GM15510 (cell line): Measurements from ENCODE around the gene LIMK2.

Source experiments
- POLR2A ChIP-seq: IDR thresholded peaks from 3 replicates; pipeline ENCODE4 v1.6.1; 2011; ENCODE audit warnings: borderline replicate concordance; ENCODE audit not compliant: insufficient read length; ENCODE audit errors: extremely low read depth

Gene LIMK2

DNA sequence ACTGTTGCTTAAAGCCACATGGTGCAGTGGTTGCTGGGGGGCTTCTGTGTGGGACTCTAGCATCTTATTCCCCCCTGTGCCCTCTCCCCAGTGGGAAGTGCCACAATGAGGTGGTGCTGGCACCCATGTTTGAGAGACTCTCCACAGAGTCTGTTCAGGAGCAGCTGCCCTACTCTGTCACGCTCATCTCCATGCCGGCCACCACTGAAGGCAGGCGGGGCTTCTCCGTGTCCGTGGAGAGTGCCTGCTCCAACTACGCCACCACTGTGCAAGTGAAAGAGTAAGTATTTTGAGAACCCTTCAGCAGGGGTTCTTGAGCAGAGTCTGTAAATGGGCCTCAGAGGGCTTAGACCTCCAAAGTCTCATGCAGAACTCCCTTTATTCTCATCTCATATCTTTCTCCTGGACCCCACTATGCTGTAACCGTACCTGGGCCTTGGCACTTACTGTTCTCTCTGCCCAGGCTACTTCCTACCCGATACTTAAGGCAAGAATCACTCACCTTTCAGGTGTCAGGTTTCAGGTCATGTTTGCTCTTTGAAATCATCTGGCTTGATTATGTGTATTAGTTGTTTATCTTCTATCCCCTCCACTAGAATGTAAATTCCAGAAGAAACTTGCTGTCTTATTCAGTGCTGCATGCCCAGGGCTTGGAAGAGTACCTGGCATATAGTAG lies 47.8 kb downstream of the LIMK2 start:
- no peak for TF ChIP-seq POLR2A

DNA sequence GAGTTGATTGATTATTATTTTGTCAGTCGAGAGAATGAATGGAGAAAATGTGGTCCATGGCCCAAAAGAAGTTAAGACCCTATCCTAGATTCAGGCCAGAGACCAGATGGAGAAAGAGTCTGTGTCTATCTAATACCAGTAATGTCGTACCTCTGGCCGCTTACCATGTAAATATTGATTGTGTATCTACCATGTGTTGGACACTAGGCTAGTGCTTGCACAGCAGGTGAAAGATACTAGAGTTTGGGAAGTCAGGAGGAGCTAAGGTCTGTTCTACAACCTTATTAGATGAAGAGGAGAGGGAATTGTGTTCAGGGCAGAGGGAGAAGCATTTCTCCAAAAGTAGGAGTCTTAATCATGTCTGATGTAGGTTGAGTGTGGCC lies 48.4 kb downstream of the LIMK2 start:
- TF ChIP-seq POLR2A = no peak

DNA sequence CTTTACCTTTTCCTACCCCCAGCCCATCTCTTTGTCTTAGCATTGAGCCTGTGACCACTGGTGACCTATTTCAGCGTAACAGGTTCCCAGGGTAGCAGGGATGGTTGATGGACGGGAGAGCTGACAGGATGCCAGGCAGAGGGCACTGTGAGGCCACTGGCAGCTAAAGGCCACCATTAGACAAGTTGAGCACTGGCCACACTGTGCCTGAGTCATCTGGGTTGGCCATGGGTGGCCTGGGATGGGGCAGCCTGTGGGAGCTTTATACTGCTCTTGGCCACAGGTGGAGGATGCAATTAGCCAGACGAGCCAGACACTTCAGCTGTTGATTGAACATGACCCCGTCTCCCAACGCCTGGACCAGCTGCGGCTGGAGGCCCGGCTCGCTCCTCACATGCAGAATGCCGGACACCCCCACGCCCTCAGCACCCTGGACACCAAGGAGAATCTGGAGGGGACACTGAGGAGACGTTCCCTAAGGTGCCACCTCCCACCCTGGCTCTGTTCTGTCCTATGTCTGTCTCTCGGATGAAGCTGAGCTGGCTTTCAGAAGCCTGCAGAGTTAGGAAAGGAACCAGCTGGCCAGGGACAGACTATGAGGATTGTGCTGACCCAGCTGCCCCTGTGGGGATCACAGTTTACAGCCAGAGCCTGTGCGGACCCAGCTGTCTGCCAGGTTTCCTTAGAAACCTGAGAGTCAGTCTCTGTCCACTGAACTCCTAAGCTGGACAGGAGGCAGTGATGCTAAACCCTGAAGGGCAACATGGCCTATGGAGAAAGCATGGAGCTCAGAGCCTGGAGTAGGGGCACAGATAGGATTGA lies 50.4 kb downstream of the LIMK2 start:
- no peak for TF ChIP-seq POLR2A

DNA sequence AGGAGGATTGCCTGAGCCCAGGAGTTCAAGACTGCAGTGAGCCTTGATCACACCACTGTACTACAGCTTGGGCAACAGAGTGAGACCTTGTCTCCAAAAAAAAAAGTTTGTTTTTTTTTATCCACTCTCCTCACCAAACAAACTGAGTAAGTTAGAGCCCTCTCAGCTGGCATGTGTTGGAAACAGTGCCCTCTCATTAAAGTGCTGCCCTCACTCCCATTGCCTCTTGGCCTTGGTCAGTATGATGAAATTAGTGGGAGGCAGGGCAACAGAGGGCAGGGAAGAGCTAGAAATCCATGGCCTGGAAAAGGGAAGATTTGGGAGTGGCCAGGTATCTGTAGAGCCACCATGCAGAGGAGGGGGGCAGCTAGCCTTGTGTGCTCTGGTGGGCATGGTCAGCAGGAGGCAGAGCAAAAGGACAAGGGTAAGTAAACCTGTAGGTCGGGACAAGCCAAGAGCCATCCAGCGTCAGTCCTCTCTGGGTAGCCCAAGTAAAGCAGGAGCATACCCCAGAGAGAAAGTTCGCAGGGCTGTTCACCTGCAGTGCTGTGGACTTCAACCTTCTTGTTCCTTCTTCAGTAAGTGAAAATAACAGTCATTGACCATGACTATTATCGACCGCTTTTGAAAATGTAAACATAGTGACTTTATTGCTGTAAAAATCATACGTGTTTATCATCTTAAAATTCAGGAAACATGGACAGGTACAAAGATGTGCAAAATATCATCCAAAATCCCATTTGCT lies 52.0 kb downstream of the LIMK2 start:
- no peak for TF ChIP-seq POLR2A

DNA sequence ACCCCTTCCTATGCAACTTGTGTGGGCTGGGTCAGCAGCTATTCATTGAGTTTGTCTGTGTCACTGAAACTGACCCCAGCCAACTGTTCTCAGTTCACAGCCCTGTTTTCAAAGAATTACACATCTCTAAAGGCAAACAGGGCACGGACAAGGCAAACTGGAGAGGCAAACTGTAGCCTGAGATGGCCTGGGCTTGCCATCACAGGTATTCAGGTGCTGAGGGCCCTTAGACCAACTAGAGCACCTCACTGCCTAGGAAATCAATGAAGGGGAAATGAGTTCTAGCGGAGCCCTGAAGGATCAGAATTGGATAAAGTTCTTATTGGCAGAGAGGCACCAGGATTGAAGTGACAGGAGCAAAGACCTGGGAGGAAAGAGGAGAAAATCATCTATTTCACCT lies 56.2 kb downstream of the LIMK2 start:
- no peak for TF ChIP-seq POLR2A

DNA sequence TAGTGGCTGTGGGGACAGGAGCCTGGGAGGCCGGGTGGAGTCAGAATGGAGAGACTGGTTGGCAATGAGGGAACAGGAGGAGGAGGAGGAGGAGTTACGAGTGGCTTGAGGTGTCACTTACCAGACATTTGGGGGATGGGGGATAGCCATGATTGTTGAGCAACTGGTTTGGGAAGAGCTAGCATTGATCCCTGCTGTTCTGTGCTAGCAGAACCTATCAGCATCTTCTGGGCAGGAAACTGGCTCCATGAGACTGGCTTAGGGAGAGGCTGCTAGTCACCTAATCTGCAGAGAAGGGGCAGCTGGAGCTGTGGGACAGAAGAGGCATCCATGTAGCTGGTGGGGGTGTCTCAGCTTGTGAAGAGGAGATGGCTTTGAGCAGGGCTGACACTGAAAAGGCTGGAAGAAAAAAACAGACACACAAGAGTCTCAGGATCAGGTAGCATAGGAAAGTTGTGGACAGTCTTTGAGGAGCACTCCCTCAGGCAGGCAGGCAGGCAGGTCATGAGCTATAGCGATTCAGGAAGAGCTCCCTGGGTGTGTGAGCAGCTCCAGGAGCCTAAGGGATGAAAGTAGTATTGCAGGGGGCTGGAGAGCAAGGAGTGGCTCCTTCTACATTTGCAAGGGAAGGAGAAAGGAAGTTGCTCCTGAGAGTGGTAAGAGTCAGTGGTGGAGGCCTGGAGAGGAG lies 57.9 kb downstream of the LIMK2 start:
- no peak for TF ChIP-seq POLR2A

DNA sequence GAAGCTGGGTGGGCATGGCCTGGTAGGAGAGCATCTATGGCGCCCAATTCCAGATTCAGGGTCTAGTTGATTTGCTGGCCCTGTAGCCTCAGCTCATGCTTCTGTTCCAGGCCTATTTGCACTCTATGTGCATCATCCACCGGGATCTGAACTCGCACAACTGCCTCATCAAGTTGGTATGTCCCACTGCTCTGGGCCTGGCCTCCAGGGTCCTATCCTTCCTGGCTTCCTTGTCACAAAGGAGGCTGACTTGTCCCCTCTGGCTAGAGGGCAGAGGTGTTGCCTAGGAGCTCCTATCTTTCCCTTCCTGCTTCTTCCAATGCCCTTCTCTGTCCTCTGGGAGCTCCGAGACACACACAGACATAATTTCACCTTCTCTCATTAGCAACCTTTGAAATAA lies 58.9 kb downstream of the LIMK2 start:
- TF ChIP-seq POLR2A = no peak

DNA sequence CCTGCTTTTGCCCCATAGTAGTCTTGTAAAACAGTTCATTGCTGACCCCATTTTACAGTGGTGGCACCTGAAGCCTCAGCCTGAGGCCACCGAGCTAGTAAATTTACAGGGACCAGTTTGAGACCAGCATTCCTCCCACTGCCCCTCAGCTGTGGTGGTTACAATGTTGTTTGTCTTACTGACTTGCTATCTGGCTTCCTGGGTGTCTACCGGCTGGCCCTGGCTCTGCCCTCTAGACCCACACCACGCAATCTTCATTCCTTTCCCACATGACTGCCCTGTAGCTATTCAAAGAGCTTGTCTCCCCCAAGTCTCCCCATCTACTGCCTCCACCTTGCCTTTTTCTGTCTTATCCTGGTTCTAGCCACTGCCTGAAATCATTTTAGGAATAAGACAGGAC lies 59.4 kb downstream of the LIMK2 start:
- TF ChIP-seq POLR2A = no peak

DNA sequence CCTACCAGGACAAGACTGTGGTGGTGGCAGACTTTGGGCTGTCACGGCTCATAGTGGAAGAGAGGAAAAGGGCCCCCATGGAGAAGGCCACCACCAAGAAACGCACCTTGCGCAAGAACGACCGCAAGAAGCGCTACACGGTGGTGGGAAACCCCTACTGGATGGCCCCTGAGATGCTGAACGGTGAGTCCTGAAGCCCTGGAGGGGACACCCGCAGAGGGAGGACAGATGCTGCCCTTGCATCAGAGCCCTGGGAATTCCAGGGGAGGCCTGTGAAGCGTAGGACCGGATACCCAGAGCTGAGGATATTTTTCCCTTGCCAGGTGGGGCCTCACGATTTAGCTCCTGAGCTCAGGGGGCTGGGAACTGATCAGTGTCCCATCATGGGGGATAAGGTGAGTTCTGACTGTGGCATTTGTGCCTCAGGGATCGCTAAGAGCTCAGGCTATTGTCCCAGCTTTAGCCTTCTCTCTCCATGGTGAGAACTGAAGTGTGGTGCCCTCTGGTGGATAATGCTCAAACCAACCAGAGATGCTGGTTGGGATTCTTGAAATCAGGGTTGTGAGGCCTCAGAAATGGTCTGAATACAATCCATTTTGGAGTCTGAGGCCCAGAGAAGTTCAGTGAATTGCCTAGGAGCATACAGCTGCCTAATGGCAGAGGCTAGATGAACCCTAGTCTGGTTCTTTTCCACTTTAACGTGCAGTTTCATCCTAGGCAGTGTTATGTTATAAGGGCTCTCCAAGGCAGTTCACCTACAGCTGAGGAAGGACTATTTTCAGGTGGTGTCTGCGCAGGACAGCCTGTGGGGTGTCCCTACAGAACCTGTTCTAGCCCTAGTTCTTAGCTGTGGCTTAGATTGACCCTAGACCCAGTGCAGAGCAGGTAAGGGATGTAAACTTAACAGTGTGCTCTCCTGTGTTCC lies 60.7 kb downstream of the LIMK2 start:
- no peak for TF ChIP-seq POLR2A

DNA sequence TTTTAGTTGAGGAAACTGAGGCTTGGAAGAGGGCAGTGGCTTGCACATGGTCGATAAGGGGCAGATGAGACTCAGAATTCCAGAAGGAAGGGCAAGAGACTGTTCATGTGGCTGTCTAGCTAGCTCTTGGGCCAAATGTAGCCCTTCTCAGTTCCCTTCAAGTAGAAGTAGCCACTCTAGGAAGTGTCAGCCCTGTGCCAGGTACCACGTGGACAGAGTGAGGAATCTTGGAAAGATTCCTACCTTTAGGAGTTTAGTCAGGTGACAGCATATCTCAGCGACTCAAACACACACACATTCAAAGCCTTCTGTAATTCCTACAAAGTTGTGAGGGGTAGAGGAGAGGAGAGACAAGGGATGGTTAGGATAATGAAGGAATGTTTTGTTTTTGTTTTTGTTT lies 61.9 kb downstream of the LIMK2 start:
- TF ChIP-seq POLR2A = no peak

DNA sequence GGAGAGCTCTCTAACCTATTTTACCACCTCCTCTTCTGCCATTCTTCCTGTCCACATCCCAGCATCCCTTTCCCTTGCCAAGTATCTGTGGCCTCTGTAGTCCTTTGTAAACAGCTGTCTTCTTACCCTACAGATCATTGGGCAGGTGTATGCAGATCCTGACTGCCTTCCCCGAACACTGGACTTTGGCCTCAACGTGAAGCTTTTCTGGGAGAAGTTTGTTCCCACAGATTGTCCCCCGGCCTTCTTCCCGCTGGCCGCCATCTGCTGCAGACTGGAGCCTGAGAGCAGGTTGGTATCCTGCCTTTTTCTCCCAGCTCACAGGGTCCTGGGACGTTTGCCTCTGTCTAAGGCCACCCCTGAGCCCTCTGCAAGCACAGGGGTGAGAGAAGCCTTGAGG lies 62.9 kb downstream of the LIMK2 start:
- no peak for TF ChIP-seq POLR2A

DNA sequence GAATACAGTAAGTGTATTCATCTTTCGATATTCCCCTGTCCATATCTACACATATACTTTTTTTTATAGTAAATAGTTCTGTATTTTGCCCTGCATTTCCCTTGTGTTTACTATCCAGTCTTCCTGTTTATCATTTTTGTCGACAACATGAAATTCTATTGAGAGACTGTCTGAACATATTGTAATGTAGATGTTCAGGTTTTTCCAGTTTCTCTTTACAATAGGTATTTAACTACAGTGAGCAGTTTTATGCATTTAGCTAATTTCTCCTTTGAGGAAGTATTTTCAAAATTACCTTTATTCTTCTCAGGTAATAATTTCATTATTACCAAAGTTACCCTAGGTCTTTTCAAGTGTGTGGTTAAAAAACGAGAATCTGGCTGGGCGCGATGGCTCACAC lies 63.5 kb downstream of the LIMK2 start:
- no peak for TF ChIP-seq POLR2A

DNA sequence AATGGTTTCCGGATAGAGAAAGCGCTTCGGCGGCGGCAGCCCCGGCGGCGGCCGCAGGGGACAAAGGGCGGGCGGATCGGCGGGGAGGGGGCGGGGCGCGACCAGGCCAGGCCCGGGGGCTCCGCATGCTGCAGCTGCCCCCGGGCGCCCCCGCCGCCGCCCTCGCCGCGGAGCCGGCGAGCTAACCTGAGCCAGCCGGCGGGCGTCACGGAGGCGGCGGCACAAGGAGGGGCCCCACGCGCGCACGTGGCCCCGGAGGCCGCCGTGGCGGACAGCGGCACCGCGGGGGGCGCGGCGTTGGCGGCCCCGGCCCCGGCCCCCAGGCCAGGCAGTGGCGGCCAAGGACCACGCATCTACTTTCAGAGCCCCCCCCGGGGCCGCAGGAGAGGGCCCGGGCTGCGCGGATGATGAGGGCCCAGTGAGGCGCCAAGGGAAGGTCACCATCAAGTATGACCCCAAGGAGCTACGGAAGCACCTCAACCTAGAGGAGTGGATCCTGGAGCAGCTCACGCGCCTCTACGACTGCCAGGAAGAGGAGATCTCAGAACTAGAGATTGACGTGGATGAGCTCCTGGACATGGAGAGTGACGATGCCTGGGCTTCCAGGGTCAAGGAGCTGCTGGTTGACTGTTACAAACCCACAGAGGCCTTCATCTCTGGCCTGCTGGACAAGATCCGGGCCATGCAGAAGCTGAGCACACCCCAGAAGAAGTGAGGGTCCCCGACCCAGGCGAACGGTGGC lies 64.5 kb downstream of the LIMK2 start:
- TF ChIP-seq POLR2A = no peak
